ENCODE measurements around the gene CFAP20DC. TPM values are rescaled to one million over a fixed set of nuclear protein-coding genes. Genes with fewer than 3 reads are reported as not detected.
A peak's percentile ranks its signal among the peaks of the same experiment; 100 is the strongest.

The CFAP20DC gene
- total and polyA plus RNA-seq, 2 donors (not counting 1 experiment from before 2014, with no cell fraction given): 1.9 to 3.8 TPM

- H2AFZ ChIP-seq (ENCODE audit: low read length): no peak overlapping the region
Observed at GRCh38 chr3:58725326-58725853, 324.4 kb downstream of the CFAP20DC start.

DNA sequence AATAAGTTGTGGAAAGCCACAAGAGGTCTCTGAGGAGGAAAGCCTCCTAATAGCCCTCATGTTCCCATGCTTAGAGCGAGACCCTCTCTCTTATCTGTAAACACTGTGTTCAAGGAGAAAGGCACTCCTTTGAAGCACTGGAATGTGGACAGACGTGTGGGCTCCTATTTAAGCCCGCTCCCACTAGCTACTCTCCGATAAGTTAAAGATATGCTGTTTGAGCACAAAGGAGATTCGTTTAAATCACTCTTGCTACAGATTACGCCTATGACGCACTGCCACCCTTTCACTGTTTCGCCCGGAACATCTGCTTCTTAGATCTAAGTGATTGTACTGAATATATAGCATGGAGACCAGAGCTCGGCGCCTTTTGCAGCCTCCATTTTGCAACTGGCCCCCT is 325.5 kb downstream of the CFAP20DC start:
- Histone ChIP-seq H3K4me1 (ENCODE audit: control insufficient read depth, extremely low read depth, insufficient read depth, low read length) (no peaks in the 10 kb centered on the region), H3K4me2 (ENCODE audit: extremely low read depth, insufficient read depth, low read length) (no peak overlapping the region), H3K9me3 (ENCODE audit: control insufficient read depth, insufficient read depth, low read depth, low read length) (no peaks in the 10 kb centered on the region), H3K9ac (ENCODE audit: insufficient read depth, low read length) (no peak overlapping the region), H3K79me2 (ENCODE audit: control insufficient read depth, insufficient read depth, low read length) (no peaks in the 10 kb centered on the region), H2AFZ (ENCODE audit: low read length) (no peak overlapping the region), H3K27ac (ENCODE audit: insufficient read depth, low read length) (no peak overlapping the region), H3K27me3 (ENCODE audit: control insufficient read depth, insufficient read depth, low read length) (no peaks in the 10 kb centered on the region), H4K20me1 (ENCODE audit: control insufficient read depth, extremely low read depth, insufficient read depth, low read length) (no peaks in the 10 kb centered on the region), H3K36me3 (ENCODE audit: control insufficient read depth, insufficient read depth, low read length) (no peaks in the 10 kb centered on the region), H3K4me3 (replicated peaks in 1 of 4; ENCODE audit: control extremely low read depth in 1 of 4, insufficient read depth in 1 of 4, low read depth in 3 of 4, low read length in 4 of 4) (no peak overlapping the region)
- TF ChIP-seq CTCF (conservative IDR thresholded peaks at IDR 0.05 in 1 of 2, IDR thresholded peaks at IDR 0.05 in 1 of 2; ENCODE audit: low read depth in 1 of 2, low read length in 2 of 2): no peak
- TF ChIP-seq EZH2 (IDR thresholded peaks at IDR 0.05; ENCODE audit: low read length, missing control alignments): no peak
- DNase-seq (ENCODE audit: low read depth in 2 of 2): no peak

More at GRCh38 chr3:58725326-58725853, 324.4 kb downstream of the CFAP20DC start:
- Histone ChIP-seq H3K4me1 (ENCODE audit: control insufficient read depth, extremely low read depth, insufficient read depth, low read length) (no peaks in the 10 kb centered on the region), H3K79me2 (ENCODE audit: control insufficient read depth, insufficient read depth, low read length) (no peaks in the 10 kb centered on the region), H3K36me3 (ENCODE audit: control insufficient read depth, insufficient read depth, low read length) (no peaks in the 10 kb centered on the region), H3K9me3 (ENCODE audit: control insufficient read depth, insufficient read depth, low read depth, low read length) (no peaks in the 10 kb centered on the region), H3K27ac (ENCODE audit: insufficient read depth, low read length) (no peak overlapping the region), H3K4me2 (ENCODE audit: extremely low read depth, insufficient read depth, low read length) (no peak overlapping the region), H3K4me3 (replicated peaks in 1 of 4; ENCODE audit: control extremely low read depth in 1 of 4, insufficient read depth in 1 of 4, low read depth in 3 of 4, low read length in 4 of 4) (no peak overlapping the region), H3K27me3 (ENCODE audit: control insufficient read depth, insufficient read depth, low read length) (no peaks in the 10 kb centered on the region), H3K9ac (ENCODE audit: insufficient read depth, low read length) (no peak overlapping the region), H4K20me1 (ENCODE audit: control insufficient read depth, extremely low read depth, insufficient read depth, low read length) (no peaks in the 10 kb centered on the region)
- DNase-seq (ENCODE audit: low read depth in 2 of 2): no peak
- TF ChIP-seq CTCF (conservative IDR thresholded peaks at IDR 0.05 in 1 of 2, IDR thresholded peaks at IDR 0.05 in 1 of 2; ENCODE audit: low read depth in 1 of 2, low read length in 2 of 2) (no peak), EZH2 (IDR thresholded peaks at IDR 0.05; ENCODE audit: low read length, missing control alignments) (no peak)

DNA sequence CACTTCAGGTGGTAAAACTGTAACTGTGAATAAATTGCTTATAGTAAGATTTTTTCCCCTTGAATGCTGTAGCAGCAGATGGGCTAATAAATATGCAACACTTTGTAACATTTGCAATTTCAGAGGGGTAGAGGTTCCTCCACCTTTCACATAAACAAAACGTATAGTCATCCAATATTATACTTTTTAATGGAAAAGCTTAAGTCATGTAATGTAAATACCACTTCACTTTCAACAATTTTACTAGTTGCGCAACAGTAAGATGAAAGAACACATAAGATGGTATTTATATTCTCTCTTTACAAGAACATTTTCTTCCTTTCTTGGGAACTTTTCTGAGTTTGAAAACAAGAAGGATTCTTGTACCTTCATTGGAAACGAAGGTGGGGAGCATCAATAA is 326.7 kb downstream of the CFAP20DC start:
- Histone ChIP-seq H3K36me3 (ENCODE audit: control insufficient read depth, insufficient read depth, low read length) (no peaks in the 10 kb centered on the region), H4K20me1 (ENCODE audit: control insufficient read depth, extremely low read depth, insufficient read depth, low read length) (no peaks in the 10 kb centered on the region), H3K9me3 (ENCODE audit: control insufficient read depth, insufficient read depth, low read depth, low read length) (no peaks in the 10 kb centered on the region), H2AFZ (ENCODE audit: low read length) (no peak overlapping the region), H3K4me3 (replicated peaks in 1 of 4; ENCODE audit: control extremely low read depth in 1 of 4, insufficient read depth in 1 of 4, low read depth in 3 of 4, low read length in 4 of 4) (no peak overlapping the region), H3K79me2 (ENCODE audit: control insufficient read depth, insufficient read depth, low read length) (no peaks in the 10 kb centered on the region), H3K27me3 (ENCODE audit: control insufficient read depth, insufficient read depth, low read length) (no peaks in the 10 kb centered on the region), H3K4me1 (ENCODE audit: control insufficient read depth, extremely low read depth, insufficient read depth, low read length) (no peaks in the 10 kb centered on the region), H3K4me2 (ENCODE audit: extremely low read depth, insufficient read depth, low read length) (no peak overlapping the region), H3K27ac (ENCODE audit: insufficient read depth, low read length) (no peak overlapping the region), H3K9ac (ENCODE audit: insufficient read depth, low read length) (no peak overlapping the region)
- TF ChIP-seq CTCF (conservative IDR thresholded peaks at IDR 0.05 in 1 of 2, IDR thresholded peaks at IDR 0.05 in 1 of 2; ENCODE audit: low read depth in 1 of 2, low read length in 2 of 2) (no peak), EZH2 (IDR thresholded peaks at IDR 0.05; ENCODE audit: low read length, missing control alignments) (no peak)
- peak in 1 of 2 donors; percentile 60 for DNase-seq (ENCODE audit: low read depth in 2 of 2)
